IPS-18a (cell line): ENCODE results near the gene BOK.
"Not testable (repeated sequence)": the region's sequence is repeated elsewhere in the genome, so short reads cannot be mapped to it uniquely, and the experiment has no call there.

Experiments used
- H3K27ac ChIP-seq: one replicate; pipeline ENCODE4 v1.5.1; 2013; ENCODE audit warnings: low read length
- H3K27me3 ChIP-seq: one replicate; pipeline ENCODE4 v1.6.1; 2013; ENCODE audit warnings: mild to moderate bottlenecking, low read length; ENCODE audit not compliant: control insufficient read depth, insufficient read depth
- H3K36me3 ChIP-seq: one replicate; pipeline ENCODE4 v1.6.1; 2013; ENCODE audit warnings: low read depth, low read length; ENCODE audit not compliant: control insufficient read depth
- H3K4me1 ChIP-seq: one replicate; pipeline ENCODE4 v1.6.1; 2013; ENCODE audit warnings: low read depth, low read length; ENCODE audit not compliant: control insufficient read depth
- H3K4me3 ChIP-seq: one replicate; pipeline ENCODE4 v1.5.1; 2013; ENCODE audit warnings: low read length
- H3K9ac ChIP-seq: one replicate; pipeline ENCODE4 v1.6.1; 2013; ENCODE audit warnings: mild to moderate bottlenecking, low read length, moderate library complexity
- H3K9me3 ChIP-seq: one replicate; pipeline ENCODE4 v1.6.1; 2013; ENCODE audit warnings: low read depth, low read length; ENCODE audit not compliant: control insufficient read depth

Gene BOK

DNA sequence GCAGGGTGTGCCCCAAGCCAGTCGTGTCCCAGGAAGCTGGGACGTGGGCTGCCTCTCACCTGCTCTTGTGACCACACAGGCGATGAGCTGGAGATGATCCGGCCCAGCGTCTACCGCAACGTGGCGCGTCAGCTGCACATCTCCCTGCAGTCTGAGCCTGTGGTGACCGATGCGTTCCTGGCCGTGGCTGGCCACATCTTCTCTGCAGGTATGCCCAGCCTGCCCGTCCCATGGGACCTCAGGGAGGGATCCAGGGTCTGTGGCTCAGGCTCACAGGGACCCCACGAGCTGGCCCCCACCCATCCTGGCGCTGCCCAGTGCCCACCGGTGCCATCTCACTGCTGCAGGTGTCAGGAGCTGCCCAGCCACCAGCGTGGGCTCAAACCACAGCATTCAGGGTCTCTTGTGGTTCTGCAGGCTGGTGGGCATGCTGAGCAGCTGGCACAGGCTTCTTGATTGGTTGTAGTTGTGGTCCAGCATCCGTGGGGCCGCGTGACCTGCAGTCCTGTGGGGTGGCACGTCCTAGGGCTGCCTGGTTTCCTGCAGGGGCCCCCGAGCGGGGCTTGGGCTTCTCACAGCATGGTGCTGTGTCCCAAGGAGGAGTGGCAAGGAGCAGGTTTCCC is 3.8 kb downstream of the BOK start:
- Histone ChIP-seq H3K9me3 (no peaks in the 10 kb centered on the region), H3K27me3 (peaks cover 6% of the 10 kb centered on the region), H3K27ac (no peak overlapping the region), H3K4me3 (no peak overlapping the region), H3K36me3 (no peaks in the 10 kb centered on the region), H3K4me1 (peaks cover 3% of the 10 kb centered on the region), H3K9ac (no peak overlapping the region)

DNA sequence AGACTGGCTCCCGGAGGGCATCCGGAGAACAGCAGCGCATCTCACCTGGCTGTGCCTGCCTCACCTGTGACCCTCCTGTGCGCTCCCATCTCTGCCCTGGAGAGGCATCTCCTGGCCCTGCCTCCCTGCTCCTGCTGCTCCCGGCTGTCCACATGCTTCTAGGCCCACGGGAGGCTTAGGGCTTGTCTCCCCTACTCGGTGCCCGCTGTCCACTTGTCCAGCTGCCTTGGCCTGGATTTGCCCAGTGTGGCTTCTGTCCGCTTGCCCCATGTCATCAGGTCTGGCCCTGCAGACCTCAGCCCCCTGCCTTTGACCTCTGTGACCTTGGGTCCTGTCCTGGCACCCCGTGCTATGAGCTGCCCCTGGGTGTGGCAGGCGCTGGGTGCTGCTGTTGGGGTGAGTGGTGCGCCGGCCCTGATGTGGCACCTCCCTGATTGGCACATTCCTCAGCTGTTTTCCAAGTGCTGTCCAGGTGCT is 4.5 kb downstream of the BOK start:
- Histone ChIP-seq H3K9ac (no peak overlapping the region), H3K9me3 (no peaks in the 10 kb centered on the region), H3K36me3 (no peaks in the 10 kb centered on the region), H3K27me3 (peaks cover 3% of the 10 kb centered on the region), H3K4me1 (peaks cover 3% of the 10 kb centered on the region), H3K27ac (no peak overlapping the region), H3K4me3 (no peak overlapping the region)

DNA sequence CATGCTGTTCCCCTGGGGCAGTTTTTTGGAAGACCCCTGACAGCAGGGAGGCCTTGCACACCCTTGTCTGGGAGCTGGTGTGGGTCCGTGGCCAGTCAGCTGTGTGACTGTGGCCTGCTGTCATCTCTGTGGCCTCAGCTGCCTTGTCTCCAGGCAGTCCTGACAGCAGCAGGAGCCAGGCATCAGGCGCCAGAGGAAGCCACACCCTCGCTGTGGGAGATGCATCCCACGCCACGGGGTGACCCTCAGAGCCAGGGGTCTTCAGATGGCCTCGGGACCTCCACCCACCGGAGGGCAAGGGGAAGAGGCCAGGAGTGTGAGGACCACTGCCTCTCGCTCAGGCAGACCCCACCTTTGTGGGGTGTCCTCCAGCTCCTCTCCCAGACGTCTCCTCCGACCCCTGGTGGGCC is 5.0 kb downstream of the BOK start:
- Histone ChIP-seq H3K9ac (no peak overlapping the region), H3K4me3 (no peak overlapping the region), H3K9me3 (no peaks in the 10 kb centered on the region), H3K4me1 (peaks cover 3% of the 10 kb centered on the region), H3K27me3 (no peaks in the 10 kb centered on the region), H3K27ac (no peak overlapping the region), H3K36me3 (no peaks in the 10 kb centered on the region)

DNA sequence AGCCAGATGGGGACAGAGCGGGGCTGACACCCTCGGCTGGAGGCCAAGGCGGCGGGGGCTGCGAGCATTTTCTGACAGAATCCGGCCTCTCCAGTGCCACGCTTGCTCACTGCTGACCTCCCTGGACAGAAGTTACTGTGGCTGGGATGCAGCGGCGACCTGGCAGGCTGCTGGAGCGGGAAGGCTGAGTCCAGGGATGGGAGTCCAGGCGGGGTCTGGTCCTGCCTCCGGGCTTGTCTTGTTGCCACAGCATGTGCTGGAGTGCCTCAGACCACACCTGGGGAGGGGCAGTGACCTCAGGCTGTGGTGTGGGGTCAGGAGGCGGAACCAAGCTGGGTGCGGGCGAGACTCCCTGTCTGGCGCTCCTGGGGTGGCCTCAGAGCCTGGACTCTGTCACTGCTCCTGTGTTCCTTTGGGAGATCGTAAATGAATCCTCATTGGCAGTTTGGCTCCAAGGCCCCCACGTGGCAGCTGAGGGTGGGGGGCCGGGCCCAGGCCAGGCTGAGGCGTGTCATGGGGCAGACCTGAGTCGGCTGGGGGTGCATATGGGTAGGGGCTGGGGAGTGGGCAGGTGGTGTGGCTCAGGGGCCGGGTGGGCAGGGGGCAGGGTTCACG is 5.5 kb downstream of the BOK start:
- Histone ChIP-seq H3K4me3 (no peak overlapping the region), H3K36me3 (no peaks in the 10 kb centered on the region), H3K27ac (no peak overlapping the region), H3K4me1 (peaks cover 3% of the 10 kb centered on the region), H3K9ac (no peak overlapping the region), H3K9me3 (no peaks in the 10 kb centered on the region), H3K27me3 (no peaks in the 10 kb centered on the region)

DNA sequence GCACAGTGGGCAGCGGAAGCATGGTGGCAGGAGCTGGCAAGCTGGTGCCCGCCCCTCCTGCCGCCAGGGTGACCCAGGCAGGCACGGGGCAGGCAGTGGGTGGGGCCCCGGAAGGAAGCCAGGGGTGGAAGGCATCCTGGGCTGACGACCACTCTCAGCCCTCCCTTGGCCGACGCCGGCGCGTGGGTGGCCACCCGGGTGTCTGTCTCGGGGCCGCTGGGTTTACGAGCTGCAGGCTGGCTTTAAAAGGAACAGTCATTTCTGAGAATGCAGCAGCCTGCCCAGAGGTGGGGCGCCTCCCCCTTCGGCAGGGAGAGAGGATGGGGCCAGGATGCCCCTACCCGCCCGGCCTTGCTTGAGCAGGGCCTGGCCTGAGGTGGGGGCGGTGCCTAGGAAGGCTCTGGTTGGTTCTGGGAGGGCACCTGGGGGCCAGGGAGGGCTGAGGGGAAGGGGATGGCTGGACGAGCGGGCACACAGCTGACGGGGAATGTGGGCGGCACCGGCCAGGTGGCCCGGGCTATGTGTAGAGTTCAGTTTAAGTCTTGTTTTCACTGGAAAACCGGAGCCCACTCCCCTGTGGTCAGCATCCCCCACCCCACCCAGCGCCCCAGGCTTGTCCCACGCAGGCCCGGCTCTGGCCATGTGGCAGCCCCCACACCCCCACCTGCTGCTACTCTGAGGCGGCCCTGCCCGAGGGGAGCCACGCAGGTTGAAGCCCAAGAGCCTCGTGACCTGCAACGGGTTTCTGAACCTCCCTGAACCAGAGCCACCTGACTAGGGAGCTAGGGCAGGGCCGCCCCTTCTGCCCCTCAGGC is 6.3 kb downstream of the BOK start:
- Histone ChIP-seq H3K9me3 (no peaks in the 10 kb centered on the region), H3K4me1 (peaks cover 2% of the 10 kb centered on the region), H3K27ac (no peak overlapping the region), H3K9ac (no peak overlapping the region), H3K27me3 (no peaks in the 10 kb centered on the region), H3K4me3 (no peak overlapping the region), H3K36me3 (no peaks in the 10 kb centered on the region)

DNA sequence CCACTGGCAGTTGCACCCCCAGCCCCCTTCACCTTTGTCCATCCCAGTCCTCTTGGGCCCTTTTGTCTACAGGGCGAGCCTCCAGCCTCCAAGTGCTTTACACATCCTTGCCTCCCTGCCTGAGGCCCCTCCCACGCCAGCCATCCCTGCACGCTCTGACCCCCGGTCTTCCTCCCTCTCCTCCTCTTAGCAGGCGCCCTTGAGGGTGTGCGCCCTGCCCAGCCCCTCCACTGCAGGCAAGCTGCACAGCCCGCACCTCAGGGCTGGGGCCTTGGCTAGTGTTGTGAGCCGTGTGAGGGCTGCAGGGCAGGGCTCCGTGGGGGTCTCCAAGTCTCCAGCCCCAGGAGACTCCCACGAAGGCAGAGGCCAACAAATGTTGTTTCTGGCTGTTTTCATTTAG is 6.9 kb downstream of the BOK start:
- Histone ChIP-seq H3K27ac (no peak overlapping the region), H3K9ac (no peak overlapping the region), H3K4me1 (no peaks in the 10 kb centered on the region), H3K9me3 (no peaks in the 10 kb centered on the region), H3K27me3 (no peaks in the 10 kb centered on the region), H3K4me3 (no peak overlapping the region), H3K36me3 (no peaks in the 10 kb centered on the region)

DNA sequence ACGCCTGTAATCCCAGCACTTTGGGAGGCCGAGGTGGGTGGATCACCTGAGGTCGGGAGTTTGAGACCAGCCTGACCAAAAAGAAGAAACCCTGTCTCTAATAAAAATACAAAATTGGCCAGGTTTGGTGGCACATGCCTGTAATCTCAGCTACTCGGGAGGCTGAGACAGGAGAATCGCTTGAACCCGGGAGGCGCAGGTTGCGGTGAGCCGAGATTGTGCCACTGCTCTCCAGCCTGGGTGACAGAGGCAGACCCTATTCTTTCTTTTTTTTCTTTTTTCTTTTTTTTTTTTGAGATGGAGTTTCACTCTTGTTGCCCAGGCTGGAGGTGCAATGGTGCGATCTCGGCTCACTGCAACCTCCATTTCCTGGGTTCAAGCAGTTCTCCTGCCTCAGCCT is 7.5 kb downstream of the BOK start:
- H3K27me3 ChIP-seq, H3K4me3 ChIP-seq, H3K9me3 ChIP-seq, H3K9ac ChIP-seq, H3K27ac ChIP-seq, H3K36me3 ChIP-seq, H3K4me1 ChIP-seq: not testable (repeated sequence)

DNA sequence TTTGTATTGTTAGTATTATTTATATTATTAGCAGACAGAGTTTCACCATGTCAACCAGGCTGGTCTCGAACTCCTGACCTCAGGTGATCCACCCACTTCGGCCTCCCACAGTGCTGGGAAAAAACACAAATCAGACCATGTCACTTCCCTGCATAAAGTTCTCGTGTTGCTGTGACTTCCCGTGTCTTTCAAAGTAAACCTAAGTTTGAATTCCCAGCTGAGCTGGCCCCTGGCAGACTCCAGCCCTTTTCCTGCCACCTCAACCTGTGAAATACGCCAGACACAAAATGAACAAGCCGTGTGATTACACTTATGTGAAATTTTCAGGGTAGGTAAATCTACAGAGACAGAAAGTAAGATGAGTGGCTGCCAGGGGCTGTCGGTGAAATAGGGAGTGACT is 7.9 kb downstream of the BOK start:
- Histone ChIP-seq H3K36me3 (no peaks in the 10 kb centered on the region), H3K4me3 (no peak overlapping the region), H3K9ac (no peak overlapping the region)

DNA sequence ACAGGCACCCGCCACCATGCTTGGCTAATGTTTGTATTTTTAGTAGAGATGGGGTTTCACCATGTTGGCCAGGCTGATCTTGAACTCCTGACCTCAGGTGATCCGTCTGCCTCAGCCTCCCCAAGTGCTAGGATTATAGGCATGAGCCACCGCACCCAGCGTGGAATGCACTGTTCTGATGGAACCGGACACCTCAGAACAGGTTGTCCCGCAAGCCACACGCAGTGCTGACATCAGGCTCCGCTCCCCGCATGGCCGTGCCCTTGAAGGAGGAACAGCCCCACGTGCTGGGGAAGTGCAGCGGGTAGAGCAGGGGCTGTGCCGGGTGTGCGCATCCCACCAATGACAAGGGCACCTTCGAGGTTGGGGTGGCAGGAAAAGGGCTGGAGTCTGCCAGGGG is 8.7 kb downstream of the BOK start:
- H3K27ac ChIP-seq, H3K36me3 ChIP-seq, H3K9ac ChIP-seq, H3K4me3 ChIP-seq, H3K9me3 ChIP-seq, H3K4me1 ChIP-seq, H3K27me3 ChIP-seq: not testable (repeated sequence)

More for the DNA sequence above, 7.9 kb downstream of the BOK start:
- Histone ChIP-seq H3K27ac (no peak overlapping the region), H3K9me3 (no peaks in the 10 kb centered on the region), H3K27me3 (no peaks in the 10 kb centered on the region), H3K4me1 (no peaks in the 10 kb centered on the region)

DNA sequence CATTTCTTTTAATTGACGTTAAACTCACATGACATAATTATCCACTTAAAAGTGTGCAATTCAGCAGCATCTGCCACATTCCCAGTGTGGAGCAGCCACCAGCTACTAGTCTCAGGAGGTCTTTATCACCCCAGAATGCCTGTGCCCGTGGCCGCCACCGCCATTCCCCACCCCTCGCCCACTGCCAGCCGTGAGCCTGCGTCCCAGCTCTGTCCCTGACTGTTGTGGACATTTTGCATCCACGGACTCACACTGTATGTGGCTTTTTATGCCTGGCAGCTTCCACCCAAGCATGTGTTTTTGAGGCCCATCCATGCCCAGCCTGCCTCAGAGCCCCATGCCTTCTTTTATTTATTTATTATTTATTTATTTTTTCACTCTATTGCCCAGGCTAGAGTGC is 9.2 kb downstream of the BOK start:
- Histone ChIP-seq H3K27ac (no peak overlapping the region), H3K4me3 (no peak overlapping the region), H3K4me1 (no peaks in the 10 kb centered on the region), H3K36me3 (no peaks in the 10 kb centered on the region), H3K9ac (no peak overlapping the region), H3K27me3 (no peaks in the 10 kb centered on the region), H3K9me3 (no peaks in the 10 kb centered on the region)

DNA sequence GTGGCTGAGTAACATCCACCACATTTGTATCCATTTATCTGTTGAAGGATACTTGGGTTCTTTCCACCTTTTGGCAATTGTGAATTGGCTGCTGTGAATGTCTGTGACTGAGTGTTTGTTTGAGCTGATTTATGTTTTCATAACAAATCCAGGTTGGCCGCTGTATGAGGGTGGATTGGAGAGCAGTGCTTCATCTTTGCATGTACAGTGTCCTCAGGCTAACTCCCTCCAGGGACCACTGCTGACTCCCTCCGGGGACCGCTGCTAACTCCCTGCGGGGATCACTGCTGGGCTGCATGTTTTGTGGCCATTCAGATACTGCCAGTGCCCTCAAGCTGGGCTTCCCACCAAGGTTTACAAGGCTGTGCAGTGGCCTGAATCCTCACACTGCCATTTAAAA is 10.2 kb downstream of the BOK start:
- Histone ChIP-seq H3K27ac (no peak overlapping the region), H3K4me1 (no peaks in the 10 kb centered on the region), H3K27me3 (no peaks in the 10 kb centered on the region), H3K36me3 (peaks cover 3% of the 10 kb centered on the region), H3K4me3 (no peak overlapping the region), H3K9me3 (no peaks in the 10 kb centered on the region), H3K9ac (no peak overlapping the region)
